GM23338 (cell line): ENCODE results near the gene TMPRSS3.

Experiments used
- CREB1 ChIP-seq: fragments of 250-450 bp; sonication (Bioruptor Pico); IDR thresholded peaks from 2 replicates; pipeline ENCODE4 v1.5.0; 2020; ENCODE audit warnings: low read depth, mild to moderate bottlenecking, moderate library complexity
- ETS1 ChIP-seq: IDR thresholded peaks from 2 replicates; pipeline ENCODE4 v1.6.1; 2016; ENCODE audit warnings: antibody characterized with exemption
- EZH2 ChIP-seq: fragments of 200-600 bp; sonication (generic); IDR thresholded peaks from one replicate; pipeline ENCODE4 v1.8.0; 2017; ENCODE audit warnings: antibody characterized with exemption, mild to moderate bottlenecking, low read depth; ENCODE audit not compliant: unreplicated experiment
- EZH2phosphoT487 ChIP-seq: fragments of 200-600 bp; sonication (generic); IDR thresholded peaks from one replicate; pipeline ENCODE4 v1.8.1; 2018; ENCODE audit warnings: antibody characterized with exemption; ENCODE audit not compliant: unreplicated experiment
- JUNB ChIP-seq: IDR thresholded peaks from one replicate; pipeline ENCODE4 v1.6.1; 2016; ENCODE audit warnings: antibody characterized with exemption; ENCODE audit not compliant: unreplicated experiment
- NANOG ChIP-seq: IDR thresholded peaks from 2 replicates; pipeline ENCODE4 v1.6.1; 2016; ENCODE audit warnings: antibody characterized with exemption, borderline replicate concordance
- POLR2AphosphoS5 ChIP-seq: IDR thresholded peaks from 2 replicates; pipeline ENCODE4 v1.6.1; 2016; ENCODE audit warnings: antibody characterized with exemption, low read depth
- REST ChIP-seq: IDR thresholded peaks from one replicate; pipeline ENCODE4 v1.6.1; 2018; ENCODE audit warnings: antibody characterized with exemption; ENCODE audit not compliant: unreplicated experiment
- STAT1 ChIP-seq: IDR thresholded peaks from one replicate; pipeline ENCODE4 v1.6.1; 2016; ENCODE audit warnings: antibody characterized with exemption; ENCODE audit not compliant: unreplicated experiment
- ZNF331 ChIP-seq: fragments of 250-450 bp; sonication (Bioruptor Pico); IDR thresholded peaks from 2 replicates; pipeline ENCODE4 v1.5.0; 2020; ENCODE audit warnings: low read depth, mild to moderate bottlenecking, moderate library complexity
- TF ChIP-seq, protein P1 (sequence below), 2 experiments: fragments of 200-600 bp in 1 of 2; sonication (generic) in 1 of 2; conservative IDR thresholded peaks; 2 replicates each; pipeline versions ENCODE4 v1.5.1 to v1.6.1; 2016 to 2017; ENCODE audit warnings: antibody characterized with exemption in 2 of 2, low read depth in 2 of 2, mild to moderate bottlenecking in 2 of 2, moderate library complexity in 1 of 2

DNA sequence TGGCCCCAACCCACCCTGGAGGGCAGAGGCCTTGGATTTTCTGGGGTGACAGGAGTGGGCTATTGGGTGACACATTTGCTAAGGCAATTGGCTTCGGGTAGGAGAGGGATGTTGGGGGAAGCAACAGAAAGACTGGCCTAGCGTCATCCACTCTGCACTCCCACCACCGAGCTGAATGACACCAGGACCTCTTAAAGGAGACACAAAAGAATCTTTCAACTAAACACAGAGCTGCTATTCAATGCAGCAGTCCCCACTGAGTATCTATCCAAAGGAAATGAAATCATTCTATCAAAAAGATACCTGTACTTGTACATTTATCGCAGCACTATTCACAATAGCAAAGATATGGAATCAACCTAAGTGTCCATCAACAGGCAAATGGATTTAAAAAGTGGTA lies 51.2 kb downstream of the TMPRSS3 start:
- TF ChIP-seq, protein P1, sequence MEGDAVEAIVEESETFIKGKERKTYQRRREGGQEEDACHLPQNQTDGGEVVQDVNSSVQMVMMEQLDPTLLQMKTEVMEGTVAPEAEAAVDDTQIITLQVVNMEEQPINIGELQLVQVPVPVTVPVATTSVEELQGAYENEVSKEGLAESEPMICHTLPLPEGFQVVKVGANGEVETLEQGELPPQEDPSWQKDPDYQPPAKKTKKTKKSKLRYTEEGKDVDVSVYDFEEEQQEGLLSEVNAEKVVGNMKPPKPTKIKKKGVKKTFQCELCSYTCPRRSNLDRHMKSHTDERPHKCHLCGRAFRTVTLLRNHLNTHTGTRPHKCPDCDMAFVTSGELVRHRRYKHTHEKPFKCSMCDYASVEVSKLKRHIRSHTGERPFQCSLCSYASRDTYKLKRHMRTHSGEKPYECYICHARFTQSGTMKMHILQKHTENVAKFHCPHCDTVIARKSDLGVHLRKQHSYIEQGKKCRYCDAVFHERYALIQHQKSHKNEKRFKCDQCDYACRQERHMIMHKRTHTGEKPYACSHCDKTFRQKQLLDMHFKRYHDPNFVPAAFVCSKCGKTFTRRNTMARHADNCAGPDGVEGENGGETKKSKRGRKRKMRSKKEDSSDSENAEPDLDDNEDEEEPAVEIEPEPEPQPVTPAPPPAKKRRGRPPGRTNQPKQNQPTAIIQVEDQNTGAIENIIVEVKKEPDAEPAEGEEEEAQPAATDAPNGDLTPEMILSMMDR (conservative IDR thresholded peaks at IDR 0.05; ENCODE audit: low read depth in 2 of 2), result no peak
- TF ChIP-seq NANOG, result no peak
- no peak for TF ChIP-seq REST
- TF ChIP-seq EZH2, result no peak
- no peak for TF ChIP-seq POLR2AphosphoS5
- TF ChIP-seq ETS1, result no peak
- no peak for TF ChIP-seq JUNB
- TF ChIP-seq EZH2phosphoT487, result no peak
- TF ChIP-seq CREB1, result no peak
- no peak for TF ChIP-seq ZNF331 (CRISPR knock-in tag)
- TF ChIP-seq STAT1, result no peak
